GM12878 (cell line): ENCODE measurements around the gene FKBP2. TPM values are rescaled to one million over a fixed set of nuclear protein-coding genes. Genes with fewer than 3 reads are reported as not detected.
A peak's percentile ranks its signal among the peaks of the same experiment; 100 is the strongest.

ENCODE experiments used
- ATAC-seq: fragments of 200-7000 bp; cut with Tn5 transposase; 3 replicates; pipeline ENCODE4 v1.9.1; 2020; ENCODE audit warnings: mild to moderate bottlenecking, moderate library complexity
- BruUV-seq: library from RNA; stranded (reverse); fragments of 400-500 nt; replicated peaks from 2 replicates; lab custom pipeline; 2021; lab: Mats Ljungman, UMichigan
- CTCF ChIA-PET: fragments of 300-600 bp; sonication (Branson Sonifier 250); formaldehyde crosslinking; extraction: SDS; loops from one replicate; lab custom pipeline; 2021; ENCODE audit warnings: inconsistent platforms; lab: Yijun Ruan, JAX
- POLR2A ChIA-PET: fragments of 350-600 bp; formaldehyde crosslinking; extraction: SDS; loops from one replicate; lab custom pipeline; 2021; ENCODE audit warnings: inconsistent platforms; lab: Charles Lee
- RAD21 ChIA-PET: fragments of 300-600 bp; sonication (Branson Sonifier 250); formaldehyde crosslinking; loops from one replicate; lab custom pipeline; 2023; ENCODE audit warnings: antibody characterized with exemption; ENCODE audit not compliant: unreplicated experiment; lab: Charles Lee
- SMC1A ChIA-PET: fragments of 300-600 bp; sonication (Branson Sonifier 250); formaldehyde crosslinking; loops from one replicate; lab custom pipeline; 2023; ENCODE audit not compliant: unreplicated experiment, uncharacterized antibody; lab: Charles Lee
- DNase-seq: peaks from one replicate; pipeline ENCODE4 v3.0.0-alpha.2; 2011; ENCODE audit warnings: low read depth, low spot score
- FAIRE-seq: peaks from 3 replicates; lab custom pipeline; 2011; peaks lifted over from hg19 to GRCh38; lab: Jason Lieb, UNC
- H2AFZ ChIP-seq: 2 replicates; pipeline ENCODE4 v1.6.0; 2011; ENCODE audit warnings: low read depth, low read length, control low read depth; ENCODE audit not compliant: control insufficient read depth
- H3K27ac ChIP-seq: 2 replicates; pipeline ENCODE4 v1.5.1; 2011; ENCODE audit warnings: control low read depth; ENCODE audit not compliant: control insufficient read depth, insufficient read depth
- H3K27me3 ChIP-seq, 2 experiments: replicated peaks in 1 of 2; 2 replicates each; pipeline versions ENCODE4 v1.6.0 to v1.6.1; 2011; ENCODE audit warnings: low read length in 1 of 2; ENCODE audit not compliant: control insufficient read depth in 2 of 2, insufficient read depth in 2 of 2
- H3K36me3 ChIP-seq, 2 experiments: 2 replicates each; pipeline ENCODE4 v1.5.1; 2011; ENCODE audit warnings: low read length in 1 of 2; ENCODE audit not compliant: control insufficient read depth in 2 of 2, insufficient read depth in 2 of 2
- H3K4me1 ChIP-seq: 2 replicates; pipeline ENCODE4 v1.6.1; 2011; ENCODE audit warnings: mild to moderate bottlenecking, low read length, moderate library complexity, mixed read lengths; ENCODE audit not compliant: control insufficient read depth, insufficient read depth
- H3K4me2 ChIP-seq: 2 replicates; pipeline ENCODE4 v1.6.0; 2011; ENCODE audit warnings: control low read depth; ENCODE audit not compliant: control insufficient read depth, insufficient read depth
- H3K4me3 ChIP-seq: fragments of 200-600 bp; sonication (generic); 2 replicates; pipeline ENCODE4 v1.5.1; 2016
- H3K79me2 ChIP-seq: 2 replicates; pipeline ENCODE4 v1.6.0; 2011; ENCODE audit warnings: low read length; ENCODE audit not compliant: control insufficient read depth, insufficient read depth
- H3K9ac ChIP-seq: 2 replicates; pipeline ENCODE4 v1.8.0; 2011; ENCODE audit warnings: low read length, control low read depth, mixed read lengths; ENCODE audit not compliant: control insufficient read depth, insufficient read depth
- H3K9me3 ChIP-seq: replicated peaks from 3 replicates; pipeline ENCODE4 v1.5.1; 2011; ENCODE audit warnings: mild to moderate bottlenecking, low read length; ENCODE audit not compliant: control insufficient read depth, insufficient read depth
- H4K20me1 ChIP-seq: 2 replicates; pipeline ENCODE4 v1.6.0; 2011; ENCODE audit not compliant: control insufficient read depth, insufficient read depth
- ASH2L ChIP-seq: fragments of 300-600, 200-600 bp; sonication (generic); IDR thresholded peaks from 2 replicates; pipeline ENCODE4 v1.6.1; 2017; ENCODE audit warnings: low read depth, mild to moderate bottlenecking, borderline replicate concordance
- CEBPB ChIP-seq, 2 experiments: fragments of 150-350 bp in 1 of 2; IDR thresholded peaks; 2 replicates each; pipeline ENCODE4 v1.6.1; 2012 to 2014; ENCODE audit warnings: low read depth in 2 of 2, low read length in 2 of 2, borderline replicate concordance in 1 of 2, inconsistent platforms in 1 of 2
- CREB1 ChIP-seq: IDR thresholded peaks from 2 replicates; pipeline ENCODE4 v1.6.1; 2012; ENCODE audit warnings: low read depth, mild to moderate bottlenecking, inconsistent platforms
- ESRRA ChIP-seq: IDR thresholded peaks from 2 replicates; pipeline ENCODE4 v1.6.1; 2012; ENCODE audit warnings: mild to moderate bottlenecking, low read length, improper control_type of control experiment
- GATAD2B ChIP-seq: fragments of 450-650 bp; conservative IDR thresholded peaks from 2 replicates; pipeline ENCODE4 v1.6.1; 2017; ENCODE audit warnings: low read depth, mild to moderate bottlenecking, moderate library complexity
- NR2C1 ChIP-seq: fragments of 450-650 bp; IDR thresholded peaks from 2 replicates; pipeline ENCODE4 v1.6.1; 2017; ENCODE audit warnings: antibody characterized with exemption, mild to moderate bottlenecking, moderate library complexity
- SIN3A ChIP-seq: IDR thresholded peaks from 2 replicates; pipeline ENCODE4 v1.6.1; 2012; ENCODE audit warnings: low read depth, low read length, improper control_type of control experiment
- SMC3 ChIP-seq: IDR thresholded peaks from 2 replicates; pipeline ENCODE4 v1.6.1; 2011; ENCODE audit warnings: low read length, improper control_type of control experiment, borderline replicate concordance
- TCF12 ChIP-seq: IDR thresholded peaks from 2 replicates; pipeline ENCODE4 v1.6.1; 2011; ENCODE audit warnings: low read depth, mild to moderate bottlenecking, low read length
- WGBS: methylation state at CpG from one replicate; pipeline ENCODE4 v1.1.6; 2016; ENCODE audit warnings: low lambda C conversion rate; ENCODE audit not compliant: insufficient replicate concordance, insufficient coverage; ENCODE audit errors: missing lambda C conversion rate; 5-methylcytosine and 5-hydroxymethylcytosine counted together
- in situ Hi-C: fragments of 300-500 bp; cut with MboI; formaldehyde crosslinking; loops from 9 replicates; pipeline ENCODE4 v1.14.3; 2018; ENCODE audit warnings: mixed read lengths
- intact Hi-C: fragments of 100-400 bp; cut with micrococcal nuclease; formaldehyde crosslinking; loops from one replicate; pipeline ENCODE4 v1.14.2; 2022; ENCODE audit not compliant: unreplicated experiment
- polyA plus RNA-seq, 11 experiments: library from polyadenylated mRNA; depleted of rRNA in 4 of 11; unstranded in 6 of 11; stranded (reverse) in 5 of 11; fragments of >200 nt; fragmentation: Nextera tagmentation in 4 of 11; fragmentation: Illumina TruSeq in 1 of 11; extraction: Ambion mirVana in 4 of 11; extraction: Trizol in 1 of 11; gene quantifications; 1 replicate in 1 of 11; 2 replicates in 10 of 11; pipeline versions ENCODE4 v1.2.1 to v1.2.3, GENCODE V29; 2011 to 2016; ENCODE audit warnings: inconsistent platforms in 2 of 11, missing spikeins in 2 of 11, low read depth in 1 of 11
- total RNA-seq, 4 experiments: library from RNA; depleted of rRNA in 3 of 4; stranded (reverse); fragments of >200 nt in 3 of 4; fragmentation: Illumina TruSeq in 1 of 4; extraction: Trizol in 1 of 4; gene quantifications; 2 replicates each; pipeline versions ENCODE4 v1.2.1 to v1.2.3, GENCODE V29; 2013 to 2021
- TF ChIP-seq, protein P1 (sequence below): fragments of 450-650 bp; IDR thresholded peaks from 2 replicates; pipeline ENCODE4 v1.6.1; 2016; ENCODE audit warnings: mild to moderate bottlenecking
- TF ChIP-seq, protein P2 (sequence below): fragments of 450-650 bp; IDR thresholded peaks from 2 replicates; pipeline ENCODE4 v1.6.1; 2018; ENCODE audit warnings: mild to moderate bottlenecking, low read depth, moderate library complexity; ENCODE audit not compliant: partially characterized antibody
- TF ChIP-seq, protein P3 (sequence below): IDR thresholded peaks from 2 replicates; pipeline ENCODE4 v1.6.1; 2011; ENCODE audit warnings: borderline replicate concordance, low read depth, mild to moderate bottlenecking, moderate library complexity, low read length; ENCODE audit not compliant: insufficient read depth, poor library complexity, severe bottlenecking
- TF ChIP-seq, protein P4 (sequence below): fragments of 450-650 bp; IDR thresholded peaks from 2 replicates; pipeline ENCODE4 v1.6.1; 2014; ENCODE audit warnings: mild to moderate bottlenecking

Gene FKBP2
- total and polyA plus RNA-seq, 10 of the 15 experiments (the other 5 are each of a cell fraction or from before 2014, with no cell fraction given) = 1.8 to 99.7 (median 39.5) TPM

DNA sequence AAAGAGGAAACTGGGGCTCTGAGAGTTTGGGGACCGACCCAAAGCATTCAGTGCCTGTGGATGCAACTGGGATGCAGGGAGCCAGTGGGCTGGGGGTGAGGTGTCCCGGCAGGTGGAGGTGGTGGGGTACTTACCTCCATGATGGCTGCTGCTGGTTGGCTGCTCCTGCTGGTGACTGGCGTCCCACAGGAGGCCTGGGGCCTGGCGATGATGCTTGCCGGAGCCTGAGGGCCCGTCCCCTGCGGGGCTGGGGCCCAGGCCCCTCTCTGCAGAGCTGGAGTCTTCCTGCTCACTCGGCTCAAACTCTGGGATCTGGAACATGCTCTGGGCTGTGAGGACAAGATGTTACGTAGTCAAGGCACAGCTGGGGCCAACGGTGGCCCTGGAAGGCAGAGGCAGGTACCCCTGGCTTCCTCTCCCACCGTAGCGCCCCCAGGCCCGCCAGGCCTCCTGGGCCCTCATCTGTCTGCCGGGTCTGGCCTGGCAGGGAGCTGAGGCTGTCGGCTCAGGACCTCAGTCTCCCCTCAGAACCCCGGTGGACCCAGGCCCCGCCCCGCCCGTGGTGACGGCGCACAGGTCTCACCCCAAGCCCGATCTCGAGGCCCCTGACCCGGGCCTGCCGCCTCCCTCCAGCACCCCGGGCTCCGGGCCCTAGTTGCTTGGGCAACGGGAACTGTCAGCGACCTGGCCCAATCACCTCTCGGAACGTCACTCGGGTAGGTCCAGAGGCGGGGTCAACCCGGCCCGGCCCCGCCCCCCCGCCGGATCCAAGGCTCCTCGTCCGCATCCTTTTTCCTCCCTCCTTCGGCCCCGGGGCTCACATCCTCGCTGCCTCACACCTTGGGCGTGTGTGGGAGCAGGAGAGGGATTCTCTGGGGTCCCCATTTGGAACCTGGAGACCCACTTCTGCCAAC lies 43.4 kb downstream of the FKBP2 start, which contains the start of gene BAD:
Gene BAD (minus strand): TSS at position 618 of the 914 bp plus-strand sequence. CDS start 297 bp downstream, at position 321.
- peak within 1 kb of the TSS; percentile 81 for H3K9ac ChIP-seq
- H2AFZ ChIP-seq = peak within 1 kb of the TSS; percentile 96
- no peaks in the 10 kb centered on the region for H3K9me3 ChIP-seq
- H3K4me2 ChIP-seq = peak within 1 kb of the TSS; percentile 93
- H3K36me3 ChIP-seq = peaks cover 0 to 2% of the 10 kb centered on the region in 2 experiments; a peak in 2 of 4 replicates
- SMC1A ChIA-PET = interaction anchor here (0.6 to 3.5 kb wide), 7 partner anchors 13 to 142 kb away, joined by 3 to 16 read pairs (median 5); partner anchors contain the start of genes CATSPERZ, FERMT3, PRDX5 and TRMT112
- 2% methylated on average over 37 of the region's 44 CpGs for WGBS
- H3K4me1 ChIP-seq = peaks cover 7% of the 10 kb centered on the region
- BruUV-seq = TSS peak; percentile 83
- ATAC-seq (peak; percentile 94), FAIRE-seq (peak; percentile 76), DNase-seq (no peak)
- CTCF ChIA-PET = interaction anchor here (0.6 to 5.5 kb wide), 11 partner anchors 14 to 80 kb away, joined by 3 to 46 read pairs (median 4); partner anchors contain the start of genes CATSPERZ, ESRRA, FERMT3 and PLCB3
- RAD21 ChIA-PET = interaction anchor here (0.6 to 2.7 kb wide), 9 partner anchors 13 to 80 kb away, joined by 3 to 10 read pairs (median 6); partner anchors contain the start of genes FERMT3, NUDT22, PRDX5 and TRMT112
- no peaks in the 10 kb centered on the region for H3K27me3 ChIP-seq
- H4K20me1 ChIP-seq = no peaks in the 10 kb centered on the region
- H3K4me3 ChIP-seq = peak within 1 kb of the TSS; percentile 86
- in situ Hi-C loops (no loop called here), intact Hi-C loops (no loop called here)
- POLR2A ChIA-PET = interaction anchor here (0.8 to 6.2 kb wide), 11 partner anchors 9 to 103 kb away, joined by 3 to 92 read pairs (median 8); partner anchors contain the start of genes ESRRA, FERMT3, FKBP2 and PRDX5
- peak within 1 kb of the TSS; percentile 91 for H3K27ac ChIP-seq
- peaks cover 15% of the 10 kb centered on the region for H3K79me2 ChIP-seq
- no peak for TF ChIP-seq CEBPB (IDR thresholded peaks at IDR 0.05; ENCODE audit: borderline replicate concordance in 1 of 2, low read depth in 2 of 2, low read length in 2 of 2)
- TF ChIP-seq GATAD2B = no peak; the same call in 1 of the 2 replicates
- TF ChIP-seq, protein P1, sequence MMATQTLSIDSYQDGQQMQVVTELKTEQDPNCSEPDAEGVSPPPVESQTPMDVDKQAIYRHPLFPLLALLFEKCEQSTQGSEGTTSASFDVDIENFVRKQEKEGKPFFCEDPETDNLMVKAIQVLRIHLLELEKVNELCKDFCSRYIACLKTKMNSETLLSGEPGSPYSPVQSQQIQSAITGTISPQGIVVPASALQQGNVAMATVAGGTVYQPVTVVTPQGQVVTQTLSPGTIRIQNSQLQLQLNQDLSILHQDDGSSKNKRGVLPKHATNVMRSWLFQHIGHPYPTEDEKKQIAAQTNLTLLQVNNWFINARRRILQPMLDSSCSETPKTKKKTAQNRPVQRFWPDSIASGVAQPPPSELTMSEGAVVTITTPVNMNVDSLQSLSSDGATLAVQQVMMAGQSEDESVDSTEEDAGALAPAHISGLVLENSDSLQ = peak; percentile 98
- no peak for TF ChIP-seq ASH2L
- TF ChIP-seq, protein P2, sequence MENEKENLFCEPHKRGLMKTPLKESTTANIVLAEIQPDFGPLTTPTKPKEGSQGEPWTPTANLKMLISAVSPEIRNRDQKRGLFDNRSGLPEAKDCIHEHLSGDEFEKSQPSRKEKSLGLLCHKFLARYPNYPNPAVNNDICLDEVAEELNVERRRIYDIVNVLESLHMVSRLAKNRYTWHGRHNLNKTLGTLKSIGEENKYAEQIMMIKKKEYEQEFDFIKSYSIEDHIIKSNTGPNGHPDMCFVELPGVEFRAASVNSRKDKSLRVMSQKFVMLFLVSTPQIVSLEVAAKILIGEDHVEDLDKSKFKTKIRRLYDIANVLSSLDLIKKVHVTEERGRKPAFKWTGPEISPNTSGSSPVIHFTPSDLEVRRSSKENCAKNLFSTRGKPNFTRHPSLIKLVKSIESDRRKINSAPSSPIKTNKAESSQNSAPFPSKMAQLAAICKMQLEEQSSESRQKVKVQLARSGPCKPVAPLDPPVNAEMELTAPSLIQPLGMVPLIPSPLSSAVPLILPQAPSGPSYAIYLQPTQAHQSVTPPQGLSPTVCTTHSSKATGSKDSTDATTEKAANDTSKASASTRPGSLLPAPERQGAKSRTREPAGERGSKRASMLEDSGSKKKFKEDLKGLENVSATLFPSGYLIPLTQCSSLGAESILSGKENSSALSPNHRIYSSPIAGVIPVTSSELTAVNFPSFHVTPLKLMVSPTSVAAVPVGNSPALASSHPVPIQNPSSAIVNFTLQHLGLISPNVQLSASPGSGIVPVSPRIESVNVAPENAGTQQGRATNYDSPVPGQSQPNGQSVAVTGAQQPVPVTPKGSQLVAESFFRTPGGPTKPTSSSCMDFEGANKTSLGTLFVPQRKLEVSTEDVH = no peak
- TF ChIP-seq, protein P3, sequence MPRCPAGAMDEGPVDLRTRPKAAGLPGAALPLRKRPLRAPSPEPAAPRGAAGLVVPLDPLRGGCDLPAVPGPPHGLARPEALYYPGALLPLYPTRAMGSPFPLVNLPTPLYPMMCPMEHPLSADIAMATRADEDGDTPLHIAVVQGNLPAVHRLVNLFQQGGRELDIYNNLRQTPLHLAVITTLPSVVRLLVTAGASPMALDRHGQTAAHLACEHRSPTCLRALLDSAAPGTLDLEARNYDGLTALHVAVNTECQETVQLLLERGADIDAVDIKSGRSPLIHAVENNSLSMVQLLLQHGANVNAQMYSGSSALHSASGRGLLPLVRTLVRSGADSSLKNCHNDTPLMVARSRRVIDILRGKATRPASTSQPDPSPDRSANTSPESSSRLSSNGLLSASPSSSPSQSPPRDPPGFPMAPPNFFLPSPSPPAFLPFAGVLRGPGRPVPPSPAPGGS = no peak
- TF ChIP-seq ESRRA = no peak
- TF ChIP-seq CREB1 = peak; percentile 91
- TF ChIP-seq TCF12 = no peak
- TF ChIP-seq, protein P4, sequence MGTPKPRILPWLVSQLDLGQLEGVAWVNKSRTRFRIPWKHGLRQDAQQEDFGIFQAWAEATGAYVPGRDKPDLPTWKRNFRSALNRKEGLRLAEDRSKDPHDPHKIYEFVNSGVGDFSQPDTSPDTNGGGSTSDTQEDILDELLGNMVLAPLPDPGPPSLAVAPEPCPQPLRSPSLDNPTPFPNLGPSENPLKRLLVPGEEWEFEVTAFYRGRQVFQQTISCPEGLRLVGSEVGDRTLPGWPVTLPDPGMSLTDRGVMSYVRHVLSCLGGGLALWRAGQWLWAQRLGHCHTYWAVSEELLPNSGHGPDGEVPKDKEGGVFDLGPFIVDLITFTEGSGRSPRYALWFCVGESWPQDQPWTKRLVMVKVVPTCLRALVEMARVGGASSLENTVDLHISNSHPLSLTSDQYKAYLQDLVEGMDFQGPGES = peak; percentile 59
- TF ChIP-seq SMC3 = no peak
- peak; percentile 52 for TF ChIP-seq NR2C1
- peak; percentile 60; the same call in 1 of the 2 replicates for TF ChIP-seq SIN3A
